ENCODE results near the gene INSYN2B. TPM values are rescaled to one million over a fixed set of nuclear protein-coding genes. Genes with fewer than 3 reads are reported as not detected.

Gene INSYN2B
- total RNA-seq, 1 donor from 2014 or later, result 0.26 TPM

DNA sequence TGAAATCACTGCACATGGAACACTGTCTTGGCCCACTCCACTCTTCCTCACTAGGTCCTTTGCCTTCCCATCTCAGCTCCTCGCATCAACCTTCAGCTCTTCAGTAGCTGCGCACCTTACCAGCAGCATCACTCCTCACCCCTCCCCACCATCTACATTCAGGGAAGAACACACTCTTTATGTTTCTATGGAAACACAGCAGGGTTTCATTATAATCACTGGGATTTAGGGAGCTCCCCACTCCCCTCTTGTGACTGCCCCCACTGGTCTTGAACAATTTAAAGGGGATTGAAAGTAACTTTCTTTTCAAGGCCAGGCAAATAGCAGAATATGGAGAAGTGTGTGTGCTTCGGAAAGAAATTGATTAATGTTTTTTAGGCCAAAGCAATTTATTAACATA, 111.2 kb downstream of the INSYN2B start:
- Mint-ChIP-seq H3K9me3 (no peaks in the 10 kb centered on the region), H3K4me1 (peaks cover 44% of the 10 kb centered on the region), H3K4me3 (no peak overlapping the region), H3K27ac (peak overlapping the region; percentile 72), H3K36me3 (no peaks in the 10 kb centered on the region), H3K27me3 (ENCODE audit: insufficient read depth, low read depth) (peaks cover 4% of the 10 kb centered on the region)
- no peaks in the 10 kb centered on the region for H3K79me2 ChIP-seq (ENCODE audit: low read depth)
- H3K4me3 ChIP-seq, result no peak overlapping the region
- peak; percentile 63 for DNase-seq (ENCODE audit: low spot score)
- H2AFZ ChIP-seq (replicated peaks), result no peak overlapping the region
- TF ChIP-seq EZH2phosphoT487 (IDR thresholded peaks at IDR 0.05), result no peak
- TF ChIP-seq, protein P1, sequence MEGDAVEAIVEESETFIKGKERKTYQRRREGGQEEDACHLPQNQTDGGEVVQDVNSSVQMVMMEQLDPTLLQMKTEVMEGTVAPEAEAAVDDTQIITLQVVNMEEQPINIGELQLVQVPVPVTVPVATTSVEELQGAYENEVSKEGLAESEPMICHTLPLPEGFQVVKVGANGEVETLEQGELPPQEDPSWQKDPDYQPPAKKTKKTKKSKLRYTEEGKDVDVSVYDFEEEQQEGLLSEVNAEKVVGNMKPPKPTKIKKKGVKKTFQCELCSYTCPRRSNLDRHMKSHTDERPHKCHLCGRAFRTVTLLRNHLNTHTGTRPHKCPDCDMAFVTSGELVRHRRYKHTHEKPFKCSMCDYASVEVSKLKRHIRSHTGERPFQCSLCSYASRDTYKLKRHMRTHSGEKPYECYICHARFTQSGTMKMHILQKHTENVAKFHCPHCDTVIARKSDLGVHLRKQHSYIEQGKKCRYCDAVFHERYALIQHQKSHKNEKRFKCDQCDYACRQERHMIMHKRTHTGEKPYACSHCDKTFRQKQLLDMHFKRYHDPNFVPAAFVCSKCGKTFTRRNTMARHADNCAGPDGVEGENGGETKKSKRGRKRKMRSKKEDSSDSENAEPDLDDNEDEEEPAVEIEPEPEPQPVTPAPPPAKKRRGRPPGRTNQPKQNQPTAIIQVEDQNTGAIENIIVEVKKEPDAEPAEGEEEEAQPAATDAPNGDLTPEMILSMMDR (IDR thresholded peaks at IDR 0.05), result no peak
- no peaks in the 10 kb centered on the region for H3K36me3 ChIP-seq
- peaks cover 17% of the 10 kb centered on the region for H3K4me1 ChIP-seq
- H3K9ac ChIP-seq, result no peak overlapping the region
- H3F3A ChIP-seq (ENCODE audit: low read depth), result no peaks in the 10 kb centered on the region
- H3K9me3 ChIP-seq (ENCODE audit: low read depth), result no peaks in the 10 kb centered on the region
- no peaks in the 10 kb centered on the region for H3K27me3 ChIP-seq
- no peaks in the 10 kb centered on the region for H4K20me1 ChIP-seq (ENCODE audit: low read depth)
- H3K4me2 ChIP-seq, result peak overlapping the region; percentile 60
- no peak overlapping the region for H3K27ac ChIP-seq

DNA sequence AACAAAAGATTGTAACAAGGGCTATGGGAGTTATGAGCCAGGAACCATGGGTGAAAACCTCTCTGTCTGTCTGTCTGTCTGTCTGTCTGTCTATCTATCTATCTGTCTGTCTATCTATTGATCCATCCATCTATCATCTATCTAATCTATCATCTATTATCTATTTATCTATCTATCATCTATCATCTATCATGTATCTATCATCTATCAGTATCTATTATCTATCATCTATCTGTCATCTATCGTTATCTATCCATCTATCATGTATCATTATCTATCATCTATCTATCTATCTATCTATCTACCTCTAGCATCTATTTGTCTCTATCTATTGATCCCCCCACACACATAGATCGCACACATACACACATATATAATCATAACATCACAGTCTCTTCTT, 112.9 kb downstream of the INSYN2B start:
- Histone ChIP-seq H2AFZ (replicated peaks) (no peak overlapping the region), H3K27ac (no peak overlapping the region), H3F3A (ENCODE audit: low read depth) (no peaks in the 10 kb centered on the region), H3K4me1 (peaks cover 17% of the 10 kb centered on the region), H4K20me1 (ENCODE audit: low read depth) (no peaks in the 10 kb centered on the region), H3K4me2 (no peak overlapping the region), H3K36me3 (no peaks in the 10 kb centered on the region), H3K79me2 (ENCODE audit: low read depth) (no peaks in the 10 kb centered on the region), H3K9ac (no peak overlapping the region), H3K27me3 (no peaks in the 10 kb centered on the region), H3K4me3 (no peak overlapping the region), H3K9me3 (ENCODE audit: low read depth) (no peaks in the 10 kb centered on the region)
- TF ChIP-seq, protein P1 (IDR thresholded peaks at IDR 0.05), result no peak
- TF ChIP-seq EZH2phosphoT487 (IDR thresholded peaks at IDR 0.05) (no peak), EZH2 (IDR thresholded peaks at IDR 0.05) (no peak)
- Mint-ChIP-seq H3K36me3 (no peaks in the 10 kb centered on the region), H3K4me1 (peaks cover 36% of the 10 kb centered on the region), H3K9me3 (no peaks in the 10 kb centered on the region), H3K27ac (no peak overlapping the region), H3K4me3 (no peak overlapping the region), H3K27me3 (ENCODE audit: insufficient read depth, low read depth) (peaks cover 2% of the 10 kb centered on the region)
- DNase-seq (ENCODE audit: low spot score), result no peak

DNA sequence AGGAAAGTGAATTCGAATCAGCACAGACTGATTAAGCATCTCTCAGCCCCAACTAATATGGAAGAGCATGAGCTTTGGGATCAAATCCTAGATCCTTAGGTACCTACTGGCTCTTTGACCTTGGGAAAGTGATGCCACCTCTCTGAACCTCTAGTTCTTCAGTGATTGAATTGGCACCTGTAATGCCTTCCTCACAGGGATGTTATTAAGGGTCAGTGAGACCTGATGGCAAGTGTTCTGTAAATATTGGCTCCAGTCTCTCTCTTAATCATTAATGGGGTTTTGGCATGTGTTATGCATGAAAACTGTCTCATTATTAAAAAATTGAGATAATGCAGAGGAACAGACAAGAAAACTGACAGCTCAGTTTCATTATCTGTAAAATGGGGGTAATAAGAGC, 115.8 kb downstream of the INSYN2B start:
- H3K4me1 ChIP-seq, result peaks cover 10% of the 10 kb centered on the region
- H3K27ac ChIP-seq, result no peak overlapping the region
- Mint-ChIP-seq H3K4me1 (peaks cover 35% of the 10 kb centered on the region), H3K9me3 (no peaks in the 10 kb centered on the region), H3K27ac (no peak overlapping the region), H3K27me3 (ENCODE audit: insufficient read depth, low read depth) (peaks cover 2% of the 10 kb centered on the region), H3K36me3 (no peaks in the 10 kb centered on the region), H3K4me3 (no peak overlapping the region)
- H3K27me3 ChIP-seq, result no peaks in the 10 kb centered on the region
- H3K9ac ChIP-seq, result no peak overlapping the region
- H3F3A ChIP-seq (ENCODE audit: low read depth), result no peaks in the 10 kb centered on the region
- no peaks in the 10 kb centered on the region for H3K36me3 ChIP-seq
- H3K4me2 ChIP-seq, result no peak overlapping the region
- no peak overlapping the region for H3K4me3 ChIP-seq
- H2AFZ ChIP-seq (replicated peaks), result no peak overlapping the region
- no peaks in the 10 kb centered on the region for H4K20me1 ChIP-seq (ENCODE audit: low read depth)
- H3K79me2 ChIP-seq (ENCODE audit: low read depth), result no peaks in the 10 kb centered on the region
- no peaks in the 10 kb centered on the region for H3K9me3 ChIP-seq (ENCODE audit: low read depth)
- no peak for TF ChIP-seq EZH2 (IDR thresholded peaks at IDR 0.05)
- DNase-seq (ENCODE audit: low spot score), result no peak

DNA sequence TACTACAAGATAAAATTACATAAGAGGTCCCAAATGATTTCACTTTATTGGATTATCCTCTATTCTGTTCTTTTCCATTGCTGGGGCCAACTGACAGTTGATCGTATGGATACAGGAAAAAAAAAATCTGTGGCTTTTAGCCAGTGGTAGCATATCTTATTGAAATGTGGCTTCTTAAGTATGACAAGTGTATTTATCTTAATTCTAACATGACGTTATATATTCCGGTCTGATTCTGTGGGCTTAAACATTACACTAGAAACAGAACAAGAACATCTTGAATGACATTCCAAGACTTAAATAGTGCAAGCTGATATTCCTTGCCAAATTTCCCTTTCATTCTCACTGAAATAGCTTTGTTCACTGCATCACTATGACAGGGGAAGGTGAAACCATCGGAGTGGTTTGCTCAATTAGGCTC, 117.9 kb downstream of the INSYN2B start:
- Histone ChIP-seq H3K9ac (no peak overlapping the region), H3F3A (ENCODE audit: low read depth) (no peaks in the 10 kb centered on the region), H4K20me1 (ENCODE audit: low read depth) (no peaks in the 10 kb centered on the region), H3K9me3 (ENCODE audit: low read depth) (no peaks in the 10 kb centered on the region), H3K4me3 (no peak overlapping the region), H3K4me2 (no peak overlapping the region), H3K79me2 (ENCODE audit: low read depth) (no peaks in the 10 kb centered on the region), H2AFZ (replicated peaks) (no peak overlapping the region), H3K27me3 (no peaks in the 10 kb centered on the region), H3K27ac (no peak overlapping the region), H3K4me1 (no peaks in the 10 kb centered on the region), H3K36me3 (no peaks in the 10 kb centered on the region)
- Mint-ChIP-seq H3K9me3 (no peaks in the 10 kb centered on the region), H3K4me1 (peaks cover 23% of the 10 kb centered on the region), H3K36me3 (no peaks in the 10 kb centered on the region), H3K4me3 (no peak overlapping the region), H3K27ac (no peak overlapping the region), H3K27me3 (ENCODE audit: insufficient read depth, low read depth) (peaks cover 5% of the 10 kb centered on the region)
- DNase-seq (ENCODE audit: low spot score), result no peak
- TF ChIP-seq EZH2phosphoT487 (IDR thresholded peaks at IDR 0.05), result no peak
- TF ChIP-seq EZH2 (IDR thresholded peaks at IDR 0.05), result no peak
- TF ChIP-seq, protein P1 (IDR thresholded peaks at IDR 0.05), result no peak

All from neural progenitor cell (in vitro differentiated cells).